ENCODE data around the gene PMM2.
"Not testable (repeated sequence)": the region's sequence is repeated elsewhere in the genome, so short reads cannot be mapped to it uniquely, and the experiment has no call there.

DNA sequence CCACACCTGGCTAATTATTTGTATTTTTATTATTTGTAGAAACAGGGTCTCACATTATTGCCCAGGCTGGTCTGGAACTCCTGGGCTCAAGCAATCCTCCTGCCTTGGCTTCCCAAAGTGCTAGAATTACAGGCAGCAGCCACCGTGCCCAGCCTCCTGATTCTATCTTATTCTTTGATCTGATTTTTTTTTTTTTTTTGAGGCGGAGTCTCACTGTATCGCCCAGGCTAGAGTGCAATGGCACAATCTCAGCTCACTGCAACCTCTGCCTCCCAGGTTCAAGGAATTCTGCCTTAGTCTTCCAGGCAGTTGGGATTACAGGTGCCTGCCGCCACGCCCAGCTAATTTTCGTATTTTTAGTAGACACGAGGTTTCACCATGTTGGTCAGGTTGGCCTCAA, 77.7 kb downstream of the PMM2 start:
- TF ChIP-seq, protein P1, sequence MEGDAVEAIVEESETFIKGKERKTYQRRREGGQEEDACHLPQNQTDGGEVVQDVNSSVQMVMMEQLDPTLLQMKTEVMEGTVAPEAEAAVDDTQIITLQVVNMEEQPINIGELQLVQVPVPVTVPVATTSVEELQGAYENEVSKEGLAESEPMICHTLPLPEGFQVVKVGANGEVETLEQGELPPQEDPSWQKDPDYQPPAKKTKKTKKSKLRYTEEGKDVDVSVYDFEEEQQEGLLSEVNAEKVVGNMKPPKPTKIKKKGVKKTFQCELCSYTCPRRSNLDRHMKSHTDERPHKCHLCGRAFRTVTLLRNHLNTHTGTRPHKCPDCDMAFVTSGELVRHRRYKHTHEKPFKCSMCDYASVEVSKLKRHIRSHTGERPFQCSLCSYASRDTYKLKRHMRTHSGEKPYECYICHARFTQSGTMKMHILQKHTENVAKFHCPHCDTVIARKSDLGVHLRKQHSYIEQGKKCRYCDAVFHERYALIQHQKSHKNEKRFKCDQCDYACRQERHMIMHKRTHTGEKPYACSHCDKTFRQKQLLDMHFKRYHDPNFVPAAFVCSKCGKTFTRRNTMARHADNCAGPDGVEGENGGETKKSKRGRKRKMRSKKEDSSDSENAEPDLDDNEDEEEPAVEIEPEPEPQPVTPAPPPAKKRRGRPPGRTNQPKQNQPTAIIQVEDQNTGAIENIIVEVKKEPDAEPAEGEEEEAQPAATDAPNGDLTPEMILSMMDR (IDR thresholded peaks at IDR 0.05): not testable (repeated sequence)
- TF ChIP-seq POLR2AphosphoS5, POLR2A (IDR thresholded peaks at IDR 0.05): not testable (repeated sequence)

All from transverse colon (tissue), 4 donors.